ENCODE measurements around the gene FBLN2. TPM values are rescaled to one million over a fixed set of nuclear protein-coding genes. Genes with fewer than 3 reads are reported as not detected.
"Not testable (repeated sequence)": the region's sequence is repeated elsewhere in the genome, so short reads cannot be mapped to it uniquely, and the experiment has no call there.

The FBLN2 gene
- total and polyA plus RNA-seq, 2 donors, result 132 to 246 TPM

GRCh38 chr3:13555753-13556152 lies 6.8 kb downstream of the FBLN2 start:
- Histone ChIP-seq H3K27ac (ENCODE audit: low read depth) (no peak overlapping the region), H3K36me3 (ENCODE audit: insufficient read depth) (no peaks in the 10 kb centered on the region), H3K4me1 (ENCODE audit: insufficient read depth) (no peaks in the 10 kb centered on the region), H3K4me3 (ENCODE audit: low read depth, low read length) (no peak overlapping the region)
- no peak for DNase-seq (ENCODE audit: extremely low spot score)
- 83% methylated on average over 11 of the region's 11 CpGs for WGBS

GRCh38 chr3:13556207-13556606 lies 7.3 kb downstream of the FBLN2 start:
- DNase-seq (ENCODE audit: extremely low spot score), result no peak
- H3K36me3 ChIP-seq (ENCODE audit: insufficient read depth), result no peaks in the 10 kb centered on the region
- H3K4me3 ChIP-seq (ENCODE audit: low read depth, low read length), result no peak overlapping the region
- H3K27ac ChIP-seq (ENCODE audit: low read depth), result no peak overlapping the region
- no peaks in the 10 kb centered on the region for H3K4me1 ChIP-seq (ENCODE audit: insufficient read depth)
- 39% methylated on average over 6 of the region's 6 CpGs for WGBS

- no peak overlapping the region for H3K4me3 ChIP-seq (ENCODE audit: low read depth, low read length)
- H3K27ac ChIP-seq (ENCODE audit: low read depth), result no peak overlapping the region
- H3K4me1 ChIP-seq (ENCODE audit: insufficient read depth), result no peaks in the 10 kb centered on the region
- 92% methylated on average over 6 of the region's 6 CpGs for WGBS
- no peak for DNase-seq (ENCODE audit: extremely low spot score)
- H3K36me3 ChIP-seq (ENCODE audit: insufficient read depth), result no peaks in the 10 kb centered on the region
These were observed 8.0 kb downstream of the FBLN2 start for GRCh38 chr3:13556917-13557316.

GRCh38 chr3:13557417-13557816 lies 8.5 kb downstream of the FBLN2 start:
- 83% methylated on average over 5 of the region's 5 CpGs for WGBS
- no peak for DNase-seq (ENCODE audit: extremely low spot score)
- Histone ChIP-seq H3K4me3 (ENCODE audit: low read depth, low read length) (no peak overlapping the region), H3K4me1 (ENCODE audit: insufficient read depth) (no peaks in the 10 kb centered on the region), H3K27ac (ENCODE audit: low read depth) (no peak overlapping the region), H3K36me3 (ENCODE audit: insufficient read depth) (no peaks in the 10 kb centered on the region)

- no peak overlapping the region for H3K4me3 ChIP-seq (ENCODE audit: low read depth, low read length)
- no peaks in the 10 kb centered on the region for H3K4me1 ChIP-seq (ENCODE audit: insufficient read depth)
- no peak overlapping the region for H3K27ac ChIP-seq (ENCODE audit: low read depth)
- no peak for DNase-seq (ENCODE audit: extremely low spot score)
- 88% methylated on average over 11 of the region's 11 CpGs for WGBS
- no peaks in the 10 kb centered on the region for H3K36me3 ChIP-seq (ENCODE audit: insufficient read depth)
These were observed 9.0 kb downstream of the FBLN2 start for GRCh38 chr3:13557926-13558325.

GRCh38 chr3:13558651-13559050 lies 9.7 kb downstream of the FBLN2 start:
- H3K4me1 ChIP-seq (ENCODE audit: insufficient read depth), result no peaks in the 10 kb centered on the region
- H3K27ac ChIP-seq (ENCODE audit: low read depth), result no peak overlapping the region
- 86% methylated on average over 3 of the region's 3 CpGs for WGBS

GRCh38 chr3:13559764-13560525 lies 11.0 kb downstream of the FBLN2 start:
- DNase-seq (ENCODE audit: extremely low spot score), result no peak
- Histone ChIP-seq H3K4me1 (ENCODE audit: insufficient read depth) (no peaks in the 10 kb centered on the region), H3K27ac (ENCODE audit: low read depth) (no peak overlapping the region), H3K4me3 (ENCODE audit: low read depth, low read length) (no peak overlapping the region), H3K36me3 (ENCODE audit: insufficient read depth) (no peaks in the 10 kb centered on the region)
- WGBS, result 47% methylated on average over 12 of the region's 12 CpGs

More at GRCh38 chr3:13558651-13559050, 9.7 kb downstream of the FBLN2 start:
- no peak for DNase-seq (ENCODE audit: extremely low spot score)
- Histone ChIP-seq H3K36me3 (ENCODE audit: insufficient read depth) (no peaks in the 10 kb centered on the region), H3K4me3 (ENCODE audit: low read depth, low read length) (no peak overlapping the region)

- Histone ChIP-seq H3K4me1 (ENCODE audit: insufficient read depth) (no peaks in the 10 kb centered on the region), H3K36me3 (ENCODE audit: insufficient read depth) (no peaks in the 10 kb centered on the region), H3K27ac (ENCODE audit: low read depth) (no peak overlapping the region), H3K4me3 (ENCODE audit: low read depth, low read length) (no peak overlapping the region)
- no peak for DNase-seq (ENCODE audit: extremely low spot score)
- WGBS, result 77% methylated on average over 9 of the region's 9 CpGs
These were observed 12.5 kb downstream of the FBLN2 start for GRCh38 chr3:13561376-13561775.

GRCh38 chr3:13561967-13562366 lies 13.0 kb downstream of the FBLN2 start:
- Histone ChIP-seq H3K4me3 (ENCODE audit: low read depth, low read length) (no peak overlapping the region), H3K4me1 (ENCODE audit: insufficient read depth) (no peaks in the 10 kb centered on the region), H3K36me3 (ENCODE audit: insufficient read depth) (no peaks in the 10 kb centered on the region), H3K27ac (ENCODE audit: low read depth) (no peak overlapping the region)
- WGBS, result 52% methylated on average over 4 of the region's 4 CpGs
- no peak for DNase-seq (ENCODE audit: extremely low spot score)

- not testable (repeated sequence) for H3K36me3 ChIP-seq (ENCODE audit: insufficient read depth); H3K4me3 ChIP-seq (ENCODE audit: low read depth, low read length); H3K4me1 ChIP-seq (ENCODE audit: insufficient read depth); H3K27ac ChIP-seq (ENCODE audit: low read depth); DNase-seq (ENCODE audit: extremely low spot score)
- WGBS, result 93% methylated on average over 9 of the region's 9 CpGs
These were observed 13.5 kb downstream of the FBLN2 start for GRCh38 chr3:13562421-13562820.

GRCh38 chr3:13563321-13563720 lies 14.4 kb downstream of the FBLN2 start:
- Histone ChIP-seq H3K27ac (ENCODE audit: low read depth) (no peak overlapping the region), H3K4me3 (ENCODE audit: low read depth, low read length) (no peak overlapping the region), H3K4me1 (ENCODE audit: insufficient read depth) (no peaks in the 10 kb centered on the region), H3K36me3 (ENCODE audit: insufficient read depth) (no peaks in the 10 kb centered on the region)
- no peak for DNase-seq (ENCODE audit: extremely low spot score)
- 91% methylated on average over 10 of the region's 10 CpGs for WGBS

- Histone ChIP-seq H3K27ac (ENCODE audit: low read depth) (no peak overlapping the region), H3K4me3 (ENCODE audit: low read depth, low read length) (no peak overlapping the region), H3K4me1 (ENCODE audit: insufficient read depth) (no peaks in the 10 kb centered on the region), H3K36me3 (ENCODE audit: insufficient read depth) (no peaks in the 10 kb centered on the region)
- DNase-seq (ENCODE audit: extremely low spot score), result no peak
- 78% methylated on average over 5 of the region's 5 CpGs for WGBS
These were observed 15.0 kb downstream of the FBLN2 start for GRCh38 chr3:13563911-13564310.

- DNase-seq (ENCODE audit: extremely low spot score), result no peak
- no peaks in the 10 kb centered on the region for H3K4me1 ChIP-seq (ENCODE audit: insufficient read depth)
These were observed 16.0 kb downstream of the FBLN2 start for GRCh38 chr3:13564751-13565560.

More at GRCh38 chr3:13564751-13565560, 16.0 kb downstream of the FBLN2 start:
- no peaks in the 10 kb centered on the region for H3K36me3 ChIP-seq (ENCODE audit: insufficient read depth)
- H3K4me3 ChIP-seq (ENCODE audit: low read depth, low read length), result no peak overlapping the region
- 93% methylated on average over 14 of the region's 14 CpGs for WGBS
- no peak overlapping the region for H3K27ac ChIP-seq (ENCODE audit: low read depth)
